HG02870 (cell line): ENCODE results near the gene BAIAP2.
"Not testable (repeated sequence)": the region's sequence is repeated elsewhere in the genome, so short reads cannot be mapped to it uniquely, and the experiment has no call there.

ENCODE experiments used
- ATAC-seq: cut with Tn5 transposase; IDR thresholded peaks from one replicate; pipeline ENCODE4 v1.9.1; 2021; ENCODE audit warnings: mild to moderate bottlenecking, moderate library complexity; ENCODE audit not compliant: unreplicated experiment

The BAIAP2 gene

GRCh38 chr17:81020767-81021497 lies 14.0 kb upstream of the BAIAP2 start:
- ATAC-seq: no peak

- ATAC-seq: no peak
Observed at GRCh38 chr17:81021531-81022343, 13.2 kb upstream of the BAIAP2 start.

- no peak for ATAC-seq
Observed at GRCh38 chr17:81022344-81022676, 12.6 kb upstream of the BAIAP2 start.

- ATAC-seq: no peak
Observed at GRCh38 chr17:81025065-81025740, 9.7 kb upstream of the BAIAP2 start.

- no peak for ATAC-seq
Observed at GRCh38 chr17:81025741-81026129, 9.2 kb upstream of the BAIAP2 start.

GRCh38 chr17:81026266-81027036 lies 8.5 kb upstream of the BAIAP2 start:
- no peak for ATAC-seq

GRCh38 chr17:81027038-81027437 lies 7.9 kb upstream of the BAIAP2 start:
- no peak for ATAC-seq

GRCh38 chr17:81027591-81028505 lies 7.1 kb upstream of the BAIAP2 start:
- ATAC-seq: no peak

- no peak for ATAC-seq
Observed at GRCh38 chr17:81028506-81028858, 6.5 kb upstream of the BAIAP2 start.

- no peak for ATAC-seq
Observed at GRCh38 chr17:81029859-81030258, 5.1 kb upstream of the BAIAP2 start.

- not testable (repeated sequence) for ATAC-seq
Observed at GRCh38 chr17:81030312-81030711, 4.6 kb upstream of the BAIAP2 start.

GRCh38 chr17:81030741-81031565 lies 4.0 kb upstream of the BAIAP2 start:
- no peak for ATAC-seq

- no peak for ATAC-seq
Observed at GRCh38 chr17:81031566-81032550, 3.1 kb upstream of the BAIAP2 start.

GRCh38 chr17:81032641-81033480 lies 2.1 kb upstream of the BAIAP2 start:
- ATAC-seq: no peak

- ATAC-seq: no peak
Observed at GRCh38 chr17:81033535-81034167, 1.3 kb upstream of the BAIAP2 start.

GRCh38 chr17:81034168-81034777 lies 678 bp upstream of the BAIAP2 start:
- ATAC-seq: no peak
